KMS-11 (cell line): Measurements from ENCODE around the gene RPL32.

Source experiments
- H2AFZ ChIP-seq: fragments of 200-600 bp; sonication (generic); 2 replicates; pipeline ENCODE4 v1.6.1; 2016; ENCODE audit warnings: antibody characterized with exemption, mixed run types, low read depth
- H3K27ac ChIP-seq: fragments of 200-600 bp; sonication (generic); 2 replicates; pipeline ENCODE4 v1.6.1; 2016; ENCODE audit warnings: mild to moderate bottlenecking, mixed run types
- H3K27me3 ChIP-seq: fragments of 200-600 bp; sonication (generic); 2 replicates; pipeline ENCODE4 v1.6.1; 2017; ENCODE audit warnings: mild to moderate bottlenecking, low read depth, mixed run types, moderate library complexity; ENCODE audit not compliant: insufficient read depth
- H3K36me3 ChIP-seq: fragments of 200-600 bp; sonication (generic); 2 replicates; pipeline ENCODE4 v1.6.1; 2017; ENCODE audit warnings: mild to moderate bottlenecking, mixed run types; ENCODE audit not compliant: insufficient read depth
- H3K4me1 ChIP-seq: fragments of 200-600 bp; sonication (generic); 2 replicates; pipeline ENCODE4 v1.6.1; 2016; ENCODE audit warnings: mild to moderate bottlenecking, low read depth, mixed run types; ENCODE audit not compliant: poor library complexity, severe bottlenecking
- H3K4me2 ChIP-seq: fragments of 200-600 bp; sonication (generic); 2 replicates; pipeline ENCODE4 v1.7.0; 2016; ENCODE audit warnings: mild to moderate bottlenecking, mixed run types
- H3K4me3 ChIP-seq: fragments of 200-600 bp; sonication (generic); IDR thresholded peaks from 2 replicates; pipeline ENCODE4 v1.6.1; 2017; ENCODE audit warnings: low read depth, low read length, mixed read lengths; ENCODE audit not compliant: insufficient read depth
- H3K79me2 ChIP-seq: fragments of 200-600 bp; sonication (generic); 2 replicates; pipeline ENCODE4 v1.6.1; 2016; ENCODE audit warnings: low read depth, mixed run types; ENCODE audit not compliant: insufficient read depth
- H3K9ac ChIP-seq: fragments of 200-600 bp; sonication (generic); 2 replicates; pipeline ENCODE4 v1.6.1; 2016; ENCODE audit warnings: mild to moderate bottlenecking, mixed run types
- H4K20me1 ChIP-seq: fragments of 200-600 bp; sonication (generic); 2 replicates; pipeline ENCODE4 v1.6.1; 2016; ENCODE audit warnings: mild to moderate bottlenecking, mixed run types; ENCODE audit not compliant: insufficient read depth
- CTCF ChIP-seq: fragments of 200-600 bp; sonication (generic); conservative IDR thresholded peaks from 2 replicates; pipeline ENCODE4 v1.6.1; 2017; ENCODE audit warnings: low read depth, mild to moderate bottlenecking, antibody characterized with exemption, low read length, moderate library complexity, mixed read lengths

The RPL32 gene

GRCh38 chr3:12815719-12816118 lies 25.6 kb downstream of the RPL32 start:
- H3K36me3 ChIP-seq = no peaks in the 10 kb centered on the region
- no peak for TF ChIP-seq CTCF
- H3K4me3 ChIP-seq = no peak overlapping the region
- no peak overlapping the region for H2AFZ ChIP-seq
- H3K27ac ChIP-seq = no peak overlapping the region
- peaks cover 4% of the 10 kb centered on the region for H3K4me1 ChIP-seq
- H3K4me2 ChIP-seq = no peak overlapping the region
- H3K27me3 ChIP-seq = no peaks in the 10 kb centered on the region
- no peaks in the 10 kb centered on the region for H4K20me1 ChIP-seq
- no peaks in the 10 kb centered on the region for H3K79me2 ChIP-seq
- H3K9ac ChIP-seq = no peak overlapping the region

- Histone ChIP-seq H3K79me2 (no peaks in the 10 kb centered on the region), H3K27ac (no peak overlapping the region), H3K4me3 (no peak overlapping the region), H3K27me3 (no peaks in the 10 kb centered on the region), H3K9ac (no peak overlapping the region), H3K36me3 (no peaks in the 10 kb centered on the region), H4K20me1 (no peaks in the 10 kb centered on the region), H2AFZ (no peak overlapping the region), H3K4me1 (peaks cover 7% of the 10 kb centered on the region), H3K4me2 (no peak overlapping the region)
- TF ChIP-seq CTCF = no peak
Observed at GRCh38 chr3:12815078-12815477, 26.3 kb downstream of the RPL32 start.

- no peaks in the 10 kb centered on the region for H3K36me3 ChIP-seq
- no peak for TF ChIP-seq CTCF
Observed at GRCh38 chr3:12813967-12814366, 27.4 kb downstream of the RPL32 start.

GRCh38 chr3:12812812-12813211 lies 28.6 kb downstream of the RPL32 start:
- no peaks in the 10 kb centered on the region for H4K20me1 ChIP-seq
- H3K9ac ChIP-seq = no peak overlapping the region
- H2AFZ ChIP-seq = no peak overlapping the region
- no peak overlapping the region for H3K4me3 ChIP-seq
- no peak overlapping the region for H3K4me2 ChIP-seq
- H3K27me3 ChIP-seq = no peaks in the 10 kb centered on the region
- no peaks in the 10 kb centered on the region for H3K36me3 ChIP-seq
- TF ChIP-seq CTCF = no peak
- H3K79me2 ChIP-seq = no peaks in the 10 kb centered on the region
- H3K27ac ChIP-seq = no peak overlapping the region
- H3K4me1 ChIP-seq = peaks cover 7% of the 10 kb centered on the region

More at GRCh38 chr3:12813967-12814366, 27.4 kb downstream of the RPL32 start:
- Histone ChIP-seq H3K9ac (no peak overlapping the region), H4K20me1 (no peaks in the 10 kb centered on the region), H3K4me2 (no peak overlapping the region), H3K4me1 (peaks cover 7% of the 10 kb centered on the region), H2AFZ (no peak overlapping the region), H3K79me2 (no peaks in the 10 kb centered on the region), H3K27me3 (no peaks in the 10 kb centered on the region), H3K4me3 (no peak overlapping the region), H3K27ac (no peak overlapping the region)
